HepG2 (cell line): ENCODE measurements around the gene ACADSB. TPM values are rescaled to one million over a fixed set of nuclear protein-coding genes. Genes with fewer than 3 reads are reported as not detected.

Experiments
- ATAC-seq: fragments of 200-7000 bp; cut with Tn5 transposase; 3 replicates; pipeline ENCODE4 v1.9.1; 2020; ENCODE audit warnings: mild to moderate bottlenecking, moderate library complexity
- BruUV-seq: library from RNA; stranded (reverse); fragments of 400-500 nt; replicated peaks from 2 replicates; lab custom pipeline; 2021; lab: Mats Ljungman, UMichigan
- CTCF ChIA-PET: fragments of 300-600 bp; formaldehyde crosslinking; extraction: SDS; loops from one replicate; lab custom pipeline; 2021; ENCODE audit warnings: low total read pairs, inconsistent platforms, low intra/inter-chr PET ratio; lab: Yijun Ruan, JAX
- POLR2A ChIA-PET: fragments of 350-600 bp; sonication (Branson Sonifier 250); formaldehyde crosslinking; loops from one replicate; lab custom pipeline; 2020; ENCODE audit warnings: antibody characterized with exemption, inconsistent platforms; lab: Yijun Ruan, JAX
- DNase-seq: peaks from one replicate; pipeline ENCODE4 v3.0.0-alpha.2; 2015; ENCODE audit warnings: low spot score
- FAIRE-seq: peaks from 3 replicates; lab custom pipeline; 2011; peaks lifted over from hg19 to GRCh38; lab: Jason Lieb, UNC
- H2AFZ ChIP-seq: one replicate; pipeline ENCODE4 v1.6.1; 2011; ENCODE audit warnings: low read length, inconsistent platforms
- H3K27ac ChIP-seq: fragments of 300-600 bp; 3 replicates; pipeline ENCODE4 v1.8.0; 2011; ENCODE audit warnings: mixed run types, mild to moderate bottlenecking, mixed read lengths, low read length, inconsistent platforms; ENCODE audit not compliant: insufficient read depth; ENCODE audit errors: extremely low read length
- H3K27me3 ChIP-seq, 2 experiments: fragments of 200-600 bp in 1 of 2; 2 replicates in 1 of 2; 3 replicates in 1 of 2; pipeline versions ENCODE4 v1.6.0 to v1.8.0; 2011; ENCODE audit warnings: low read length in 2 of 2, mild to moderate bottlenecking in 2 of 2, moderate library complexity in 2 of 2, inconsistent platforms in 1 of 2; ENCODE audit not compliant: insufficient read depth in 2 of 2, control insufficient read depth in 1 of 2
- H3K36me3 ChIP-seq, 2 experiments: fragments of 200-600 bp in 1 of 2; replicated peaks in 1 of 2; 2 replicates in 1 of 2; 3 replicates in 1 of 2; pipeline versions ENCODE4 v1.5.1 to v1.8.0; 2011; ENCODE audit warnings: low read length in 2 of 2, inconsistent platforms in 1 of 2; ENCODE audit not compliant: insufficient read depth in 2 of 2, control insufficient read depth in 1 of 2
- H3K4me1 ChIP-seq: 2 replicates; pipeline ENCODE4 v1.5.1; 2012; ENCODE audit warnings: low read length, inconsistent platforms; ENCODE audit not compliant: insufficient read depth
- H3K4me2 ChIP-seq: 2 replicates; pipeline ENCODE4 v1.6.0; 2011; ENCODE audit warnings: low read depth, low read length, inconsistent platforms
- H3K4me3 ChIP-seq, 3 experiments: fragments of 200-600 bp in 1 of 3; sonication (generic), shearing (Covaris generic) in 1 of 3; replicated peaks in 1 of 3; 2 replicates each; pipeline ENCODE4 v1.5.1; 2011 to 2016; ENCODE audit warnings: low read length in 3 of 3, inconsistent platforms in 2 of 3, low read depth in 2 of 3, mild to moderate bottlenecking in 2 of 3, control low read depth in 1 of 3, mixed read lengths in 1 of 3; ENCODE audit not compliant: insufficient read depth in 1 of 3
- H3K79me2 ChIP-seq: one replicate; pipeline ENCODE4 v1.6.1; 2011; ENCODE audit warnings: low read length, inconsistent platforms; ENCODE audit not compliant: insufficient read depth
- H3K9ac ChIP-seq: 2 replicates; pipeline ENCODE4 v1.6.0; 2011; ENCODE audit warnings: mild to moderate bottlenecking, low read depth, low read length, inconsistent platforms; ENCODE audit not compliant: insufficient read depth
- H3K9me3 ChIP-seq: 2 replicates; pipeline ENCODE4 v1.5.1; 2012; ENCODE audit warnings: mild to moderate bottlenecking, low read length
- H4K20me1 ChIP-seq: 2 replicates; pipeline ENCODE4 v1.6.0; 2011; ENCODE audit warnings: inconsistent platforms, mild to moderate bottlenecking, low read length, moderate library complexity; ENCODE audit not compliant: insufficient read depth
- FOXO1 ChIP-seq: sonication (generic); formaldehyde crosslinking; IDR thresholded peaks from 2 replicates; pipeline ENCODE4 v1.4.0; 2020; ENCODE audit warnings: missing genetic modification reagents
- HIC2 ChIP-seq: sonication (generic); formaldehyde crosslinking; IDR thresholded peaks from 2 replicates; pipeline ENCODE4 v1.9.0; 2022; ENCODE audit warnings: low read depth, missing genetic modification reagents
- MTA1 ChIP-seq: sonication (generic); formaldehyde crosslinking; IDR thresholded peaks from 2 replicates; pipeline ENCODE4 v1.4.0; 2020; ENCODE audit warnings: missing genetic modification reagents, mild to moderate bottlenecking, borderline replicate concordance
- PLSCR1 ChIP-seq: sonication (generic); formaldehyde crosslinking; IDR thresholded peaks from 2 replicates; pipeline ENCODE4 v1.5.0; 2020; ENCODE audit warnings: missing genetic modification reagents, mild to moderate bottlenecking, borderline replicate concordance
- ZBTB7A ChIP-seq: sonication (generic); formaldehyde crosslinking; IDR thresholded peaks from 2 replicates; pipeline ENCODE4 v1.8.0; 2022; ENCODE audit warnings: mild to moderate bottlenecking, missing genetic modification reagents
- ZNF10 ChIP-seq: sonication (generic); formaldehyde crosslinking; IDR thresholded peaks from 2 replicates; pipeline ENCODE4 v1.4.0; 2020; ENCODE audit warnings: mild to moderate bottlenecking, low read depth, missing genetic modification reagents, borderline replicate concordance
- ZNF205 ChIP-seq: IDR thresholded peaks from 2 replicates; pipeline ENCODE4 v1.6.1; 2018; ENCODE audit warnings: missing biosample characterization, missing genetic modification reagents
- ZNF556 ChIP-seq: sonication (generic); formaldehyde crosslinking; IDR thresholded peaks from 2 replicates; pipeline ENCODE4 v1.4.0; 2020; ENCODE audit warnings: mild to moderate bottlenecking, missing genetic modification reagents, borderline replicate concordance
- ZNF670 ChIP-seq: sonication (generic); formaldehyde crosslinking; IDR thresholded peaks from 2 replicates; pipeline ENCODE4 v1.8.0; 2022; ENCODE audit warnings: mild to moderate bottlenecking, missing genetic modification reagents, borderline replicate concordance
- ZNF879 ChIP-seq: sonication (generic); formaldehyde crosslinking; IDR thresholded peaks from 2 replicates; pipeline ENCODE4 v1.8.1; 2023; ENCODE audit warnings: missing genetic modification reagents
- ZZZ3 ChIP-seq: sonication (generic); formaldehyde crosslinking; IDR thresholded peaks from 2 replicates; pipeline ENCODE4 v1.4.0; 2020; ENCODE audit warnings: missing genetic modification reagents, mild to moderate bottlenecking, borderline replicate concordance
- WGBS: methylation state at CpG from one replicate; pipeline ENCODE4 v1.1.6; 2017; ENCODE audit warnings: low lambda C conversion rate; 5-methylcytosine and 5-hydroxymethylcytosine counted together
- in situ Hi-C: cut with HindIII; loops from 2 replicates; pipeline ENCODE4 v1.10.0; 2017; ENCODE audit warnings: low pct_unique_long_range_greater_than_20kb; ENCODE audit not compliant: extremely low pct_ligation_motif_present
- intact Hi-C: fragments of 100-400 bp; cut with micrococcal nuclease; formaldehyde crosslinking; loops from one replicate; pipeline ENCODE4 v1.10.0; 2022; ENCODE audit not compliant: unreplicated experiment
- polyA plus RNA-seq, 8 experiments: library from polyadenylated mRNA; depleted of rRNA in 3 of 8; stranded (reverse) in 7 of 8; unstranded in 1 of 8; fragments of >200 nt; fragmentation: Illumina TruSeq in 4 of 8; extraction: Trizol in 4 of 8; gene quantifications; 2 replicates each; pipeline versions ENCODE4 v1.2.1 to v1.2.3, GENCODE V29; 2011 to 2016; ENCODE audit warnings: low read depth in 4 of 8, missing spikeins in 1 of 8, mixed read lengths in 1 of 8; ENCODE audit not compliant: insufficient read depth in 1 of 8
- total RNA-seq, 5 experiments: library from RNA; depleted of rRNA; stranded (reverse); fragments of >200 nt; fragmentation: Illumina TruSeq; extraction: Trizol; gene quantifications; 2 replicates each; pipeline ENCODE4 v1.2.3, GENCODE V29; 2016; ENCODE audit warnings: low read depth in 1 of 5
- TF ChIP-seq, protein P1 (sequence below): sonication (generic); formaldehyde crosslinking; IDR thresholded peaks from 2 replicates; pipeline ENCODE4 v1.4.0; 2020; ENCODE audit warnings: missing genetic modification reagents, borderline replicate concordance

ACADSB gene
- total and polyA plus RNA-seq, 2 of the 13 experiments (the other 11 are each of a cell fraction or from before 2014, with no cell fraction given): 80.0 to 87.6 TPM

DNA sequence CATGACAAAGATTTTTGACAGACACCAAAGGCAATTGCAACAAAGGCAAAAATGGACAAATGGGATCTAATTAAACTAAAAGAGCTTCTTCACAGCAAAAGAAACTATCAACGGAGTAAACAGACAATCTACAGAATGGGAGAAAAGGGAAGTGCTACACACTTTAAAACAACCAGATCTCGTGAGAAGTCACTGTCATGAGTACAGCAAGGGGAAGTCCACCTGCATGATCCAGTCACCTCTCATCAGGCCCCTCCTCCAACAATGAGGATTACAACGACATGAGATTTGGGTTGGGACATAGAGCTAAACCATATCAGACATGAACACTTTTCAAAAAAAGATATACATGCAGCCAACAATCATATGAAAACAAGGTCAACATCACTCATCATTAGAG lies 40.1 kb upstream of the ACADSB start:
- TF ChIP-seq ZNF10 (CRISPR knock-in tag) (no peak), ZNF556 (CRISPR knock-in tag) (peak; percentile 96)
- POLR2A ChIA-PET: interaction anchor here (1.3 kb wide), 1 partner anchor 11 kb away, joined by 3 read pairs; the partner anchor contains the start of gene PSTK
- Histone ChIP-seq H3K4me3 (no peak overlapping the region), H3K4me1 (peaks cover 19% of the 10 kb centered on the region), H4K20me1 (no peaks in the 10 kb centered on the region), H3K9ac (no peak overlapping the region), H3K9me3 (peaks cover 50% of the 10 kb centered on the region), H2AFZ (no peak overlapping the region), H3K36me3 (no peaks in the 10 kb centered on the region; a peak in 1 of 5 replicates), H3K4me2 (no peak overlapping the region), H3K27ac (no peak overlapping the region), H3K79me2 (no peaks in the 10 kb centered on the region), H3K27me3 (no peaks in the 10 kb centered on the region)
- no TSS peak for BruUV-seq
- in situ Hi-C loops (no loop called here), intact Hi-C loops (no loop called here)
- 30% methylated on average over 3 of the region's 3 CpGs for WGBS
- no peak for FAIRE-seq
- DNase-seq: no peak
- CTCF ChIA-PET: no interaction called here
- ATAC-seq: no peak

DNA sequence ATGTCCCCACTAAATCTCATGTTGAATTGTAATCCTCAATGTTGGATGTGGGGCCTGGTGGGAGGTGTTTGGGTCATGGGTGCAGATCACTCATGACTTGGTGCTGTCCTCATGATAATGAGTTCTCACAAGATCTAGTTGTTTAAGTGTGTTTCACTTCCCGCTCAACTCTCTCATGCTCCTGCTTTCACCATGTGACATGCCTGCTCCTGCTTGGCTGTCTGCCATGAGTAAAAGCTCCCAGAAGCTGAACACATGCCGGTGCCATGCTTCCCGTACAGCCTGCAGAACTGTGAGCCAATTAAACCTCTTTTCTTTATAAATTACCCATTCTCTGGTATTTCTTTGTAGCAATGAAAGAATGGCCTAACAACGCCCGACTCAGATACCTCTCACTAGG lies 34.8 kb upstream of the ACADSB start:
- peaks cover 2% of the 10 kb centered on the region; the same call in 1 of the 2 replicates for H3K9me3 ChIP-seq
- no TSS peak for BruUV-seq
- H3K27me3 ChIP-seq: no peaks in the 10 kb centered on the region
- ATAC-seq: no peak
- CTCF ChIA-PET: no interaction called here
- H4K20me1 ChIP-seq: no peaks in the 10 kb centered on the region
- in situ Hi-C loops: no loop called here
- intact Hi-C loops: no loop called here
- no peak overlapping the region for H2AFZ ChIP-seq
- H3K4me3 ChIP-seq: no peak overlapping the region
- FAIRE-seq: no peak
- no peak overlapping the region for H3K9ac ChIP-seq
- no peak for DNase-seq
- peaks cover 21% of the 10 kb centered on the region for H3K4me1 ChIP-seq
- WGBS: 55% methylated on average over 5 of the region's 5 CpGs
- H3K36me3 ChIP-seq: no peaks in the 10 kb centered on the region
- POLR2A ChIA-PET: no interaction called here
- no peaks in the 10 kb centered on the region for H3K79me2 ChIP-seq
- H3K27ac ChIP-seq: no peak overlapping the region
- TF ChIP-seq, protein P1, sequence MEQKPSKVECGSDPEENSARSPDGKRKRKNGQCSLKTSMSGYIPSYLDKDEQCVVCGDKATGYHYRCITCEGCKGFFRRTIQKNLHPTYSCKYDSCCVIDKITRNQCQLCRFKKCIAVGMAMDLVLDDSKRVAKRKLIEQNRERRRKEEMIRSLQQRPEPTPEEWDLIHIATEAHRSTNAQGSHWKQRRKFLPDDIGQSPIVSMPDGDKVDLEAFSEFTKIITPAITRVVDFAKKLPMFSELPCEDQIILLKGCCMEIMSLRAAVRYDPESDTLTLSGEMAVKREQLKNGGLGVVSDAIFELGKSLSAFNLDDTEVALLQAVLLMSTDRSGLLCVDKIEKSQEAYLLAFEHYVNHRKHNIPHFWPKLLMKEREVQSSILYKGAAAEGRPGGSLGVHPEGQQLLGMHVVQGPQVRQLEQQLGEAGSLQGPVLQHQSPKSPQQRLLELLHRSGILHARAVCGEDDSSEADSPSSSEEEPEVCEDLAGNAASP: no peak
- TF ChIP-seq ZBTB7A (CRISPR knock-in tag) (no peak), ZZZ3 (CRISPR knock-in tag) (no peak), HIC2 (no peak), PLSCR1 (CRISPR knock-in tag) (no peak), ZNF205 (no peak), ZNF670 (CRISPR knock-in tag) (no peak), ZNF879 (no peak), MTA1 (CRISPR knock-in tag) (no peak), FOXO1 (CRISPR knock-in tag) (no peak)
- no peak overlapping the region for H3K4me2 ChIP-seq
